Lung microvascular endothelial cell (primary cell): ENCODE results near the gene RNF148. TPM values are rescaled to one million over a fixed set of nuclear protein-coding genes. Genes with fewer than 3 reads are reported as not detected.
A peak's percentile ranks its signal among the peaks of the same experiment; 100 is the strongest.
"Not testable (repeated sequence)": the region's sequence is repeated elsewhere in the genome, so short reads cannot be mapped to it uniquely, and the experiment has no call there.

Source experiments
- DNase-seq, 2 donors: peaks; one replicate each; pipeline versions ENCODE4 v3.0.0 to v3.0.0-alpha.2; 2010; ENCODE audit warnings: low read depth in 2 of 2
- total RNA-seq: library from RNA; depleted of rRNA; stranded (reverse); fragments of >200 nt; gene quantifications from 2 replicates; pipeline ENCODE4 v1.2.1, GENCODE V29; 2014

Gene RNF148
- total RNA-seq, 1 donor from 2014 or later: 0.60 TPM

- no peak for DNase-seq
Observed at GRCh38 chr7:122691569-122692235, 11.0 kb downstream of the RNF148 start.

- DNase-seq: no peak
Observed at GRCh38 chr7:122689346-122690109, 13.2 kb downstream of the RNF148 start.

GRCh38 chr7:122688400-122688998, 14.2 kb downstream of the RNF148 start:
- DNase-seq: peak in 1 of 2 donors; percentile 27

- DNase-seq: no peak
Observed at GRCh38 chr7:122686360-122686878, 16.3 kb downstream of the RNF148 start.

GRCh38 chr7:122684504-122684903, 18.2 kb downstream of the RNF148 start:
- DNase-seq: no peak

- DNase-seq: no peak
Observed at GRCh38 chr7:122682815-122683550, 19.7 kb downstream of the RNF148 start.

- not testable (repeated sequence) for DNase-seq
Observed at GRCh38 chr7:122681186-122681585, 21.5 kb downstream of the RNF148 start.

GRCh38 chr7:122679813-122680212, 22.9 kb downstream of the RNF148 start:
- no peak for DNase-seq

GRCh38 chr7:122679269-122679709, 23.4 kb downstream of the RNF148 start:
- DNase-seq: not testable (repeated sequence)

GRCh38 chr7:122677149-122677548, 25.6 kb downstream of the RNF148 start:
- DNase-seq: no peak

- DNase-seq: peak in 1 of 2 donors; percentile 48
Observed at GRCh38 chr7:122676466-122676865, 26.3 kb downstream of the RNF148 start.

- DNase-seq: no peak
Observed at GRCh38 chr7:122675621-122676020, 27.1 kb downstream of the RNF148 start.

- DNase-seq: no peak
Observed at GRCh38 chr7:122675011-122675410, 27.7 kb downstream of the RNF148 start.

GRCh38 chr7:122674502-122674901, 28.2 kb downstream of the RNF148 start:
- peak; percentile 19 to 26 for DNase-seq

GRCh38 chr7:122673951-122674350, 28.8 kb downstream of the RNF148 start:
- no peak for DNase-seq

GRCh38 chr7:122672536-122672935, 30.2 kb downstream of the RNF148 start:
- DNase-seq: no peak

- DNase-seq: no peak
Observed at GRCh38 chr7:122663733-122664132, 39.0 kb downstream of the RNF148 start.

- DNase-seq: no peak
Observed at GRCh38 chr7:122658856-122659255, 43.9 kb downstream of the RNF148 start.

- DNase-seq: peak in 1 of 2 donors; percentile 4
Observed at GRCh38 chr7:122653685-122654084, 49.0 kb downstream of the RNF148 start.

GRCh38 chr7:122652876-122653275, 49.8 kb downstream of the RNF148 start:
- DNase-seq: peak; percentile 79 to 92
